Kidney epithelial cell (primary cell): Measurements from ENCODE around the gene CD300C. TPM values are rescaled to one million over a fixed set of nuclear protein-coding genes. Genes with fewer than 3 reads are reported as not detected.

Source experiments
- DNase-seq: peaks from one replicate; pipeline ENCODE4 v3.0.0-alpha.2; 2010; ENCODE audit warnings: low read depth
- H3K27me3 ChIP-seq: 2 replicates; pipeline ENCODE4 v1.6.0; 2011; ENCODE audit warnings: low read length; ENCODE audit not compliant: control insufficient read depth, insufficient read depth
- H3K36me3 ChIP-seq: 2 replicates; pipeline ENCODE4 v1.5.1; 2011; ENCODE audit warnings: low read length; ENCODE audit not compliant: control insufficient read depth, insufficient read depth
- H3K4me3 ChIP-seq: 2 replicates; pipeline ENCODE4 v1.5.1; 2011; ENCODE audit warnings: low read depth, mild to moderate bottlenecking, control low read depth, low read length
- total RNA-seq: library from RNA; depleted of rRNA; stranded (reverse); fragments of >200 nt; gene quantifications from 2 replicates; pipeline ENCODE4 v1.2.3, GENCODE V29; 2015
- TF ChIP-seq, protein P1 (sequence below): IDR thresholded peaks from 2 replicates; pipeline ENCODE4 v1.5.1; 2011; ENCODE audit warnings: mild to moderate bottlenecking, moderate library complexity, low read length, control low read depth, inconsistent platforms; ENCODE audit not compliant: insufficient read depth, poor library complexity, severe bottlenecking

CD300C gene
- total RNA-seq, 1 donor from 2014 or later = not detected

DNA sequence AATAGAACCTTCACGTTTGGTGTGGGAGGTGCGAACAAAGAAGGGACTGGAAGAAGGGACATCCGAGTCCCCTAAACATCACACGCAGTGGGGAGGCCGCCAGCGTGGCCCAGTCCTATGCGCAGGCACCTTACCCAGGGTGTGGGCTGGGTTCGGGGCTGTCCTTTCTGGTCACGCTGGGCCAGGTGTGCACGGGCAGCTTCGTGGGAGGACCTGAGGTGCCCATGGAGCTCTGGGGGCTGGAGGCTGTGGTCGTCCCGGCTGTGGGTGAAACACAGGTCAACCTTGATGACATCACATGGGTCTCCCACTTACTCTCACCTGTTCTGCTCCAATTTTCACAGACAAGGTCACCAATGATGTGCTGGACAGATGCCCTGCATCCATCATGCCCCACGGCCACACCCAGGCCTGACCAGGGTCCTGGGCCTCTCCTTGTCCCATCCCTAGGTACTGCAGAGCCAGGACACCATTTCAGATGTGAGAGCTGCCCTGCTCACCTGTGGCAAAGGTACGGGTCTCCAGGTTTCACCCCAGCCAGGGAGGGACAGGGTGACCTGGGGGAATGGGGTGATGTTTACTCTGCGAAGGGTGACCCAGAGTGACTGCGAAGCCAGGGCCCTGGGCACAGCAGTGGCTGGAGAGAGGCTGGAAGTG lies 3.1 kb downstream of the CD300C start:
- no peaks in the 10 kb centered on the region for H3K27me3 ChIP-seq
- no peak overlapping the region for H3K4me3 ChIP-seq
- H3K36me3 ChIP-seq = no peaks in the 10 kb centered on the region
- no peak for DNase-seq
- TF ChIP-seq, protein P1, sequence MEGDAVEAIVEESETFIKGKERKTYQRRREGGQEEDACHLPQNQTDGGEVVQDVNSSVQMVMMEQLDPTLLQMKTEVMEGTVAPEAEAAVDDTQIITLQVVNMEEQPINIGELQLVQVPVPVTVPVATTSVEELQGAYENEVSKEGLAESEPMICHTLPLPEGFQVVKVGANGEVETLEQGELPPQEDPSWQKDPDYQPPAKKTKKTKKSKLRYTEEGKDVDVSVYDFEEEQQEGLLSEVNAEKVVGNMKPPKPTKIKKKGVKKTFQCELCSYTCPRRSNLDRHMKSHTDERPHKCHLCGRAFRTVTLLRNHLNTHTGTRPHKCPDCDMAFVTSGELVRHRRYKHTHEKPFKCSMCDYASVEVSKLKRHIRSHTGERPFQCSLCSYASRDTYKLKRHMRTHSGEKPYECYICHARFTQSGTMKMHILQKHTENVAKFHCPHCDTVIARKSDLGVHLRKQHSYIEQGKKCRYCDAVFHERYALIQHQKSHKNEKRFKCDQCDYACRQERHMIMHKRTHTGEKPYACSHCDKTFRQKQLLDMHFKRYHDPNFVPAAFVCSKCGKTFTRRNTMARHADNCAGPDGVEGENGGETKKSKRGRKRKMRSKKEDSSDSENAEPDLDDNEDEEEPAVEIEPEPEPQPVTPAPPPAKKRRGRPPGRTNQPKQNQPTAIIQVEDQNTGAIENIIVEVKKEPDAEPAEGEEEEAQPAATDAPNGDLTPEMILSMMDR = no peak

DNA sequence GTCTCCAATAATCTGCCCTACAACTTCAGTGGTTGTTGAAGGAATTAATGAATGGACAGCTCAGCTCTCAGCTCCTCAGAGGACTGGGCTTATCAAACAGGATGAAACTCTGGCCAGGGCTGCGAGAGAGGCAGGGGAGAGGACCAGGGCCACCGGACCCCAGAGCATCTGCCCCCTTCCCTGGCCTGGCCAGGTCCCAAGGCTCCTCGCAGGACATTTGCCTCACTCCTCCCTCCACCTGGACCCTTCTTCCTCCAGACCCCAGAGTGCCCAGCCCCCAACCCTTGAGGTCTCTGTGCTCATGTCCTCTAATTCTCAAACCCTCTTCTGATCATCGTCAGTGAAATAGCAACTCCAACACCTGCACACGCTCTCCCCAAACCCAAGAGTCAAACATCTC lies 3.7 kb downstream of the CD300C start:
- no peak for DNase-seq
- Histone ChIP-seq H3K27me3 (no peaks in the 10 kb centered on the region), H3K4me3 (no peak overlapping the region), H3K36me3 (no peaks in the 10 kb centered on the region)
- TF ChIP-seq, protein P1 = no peak

DNA sequence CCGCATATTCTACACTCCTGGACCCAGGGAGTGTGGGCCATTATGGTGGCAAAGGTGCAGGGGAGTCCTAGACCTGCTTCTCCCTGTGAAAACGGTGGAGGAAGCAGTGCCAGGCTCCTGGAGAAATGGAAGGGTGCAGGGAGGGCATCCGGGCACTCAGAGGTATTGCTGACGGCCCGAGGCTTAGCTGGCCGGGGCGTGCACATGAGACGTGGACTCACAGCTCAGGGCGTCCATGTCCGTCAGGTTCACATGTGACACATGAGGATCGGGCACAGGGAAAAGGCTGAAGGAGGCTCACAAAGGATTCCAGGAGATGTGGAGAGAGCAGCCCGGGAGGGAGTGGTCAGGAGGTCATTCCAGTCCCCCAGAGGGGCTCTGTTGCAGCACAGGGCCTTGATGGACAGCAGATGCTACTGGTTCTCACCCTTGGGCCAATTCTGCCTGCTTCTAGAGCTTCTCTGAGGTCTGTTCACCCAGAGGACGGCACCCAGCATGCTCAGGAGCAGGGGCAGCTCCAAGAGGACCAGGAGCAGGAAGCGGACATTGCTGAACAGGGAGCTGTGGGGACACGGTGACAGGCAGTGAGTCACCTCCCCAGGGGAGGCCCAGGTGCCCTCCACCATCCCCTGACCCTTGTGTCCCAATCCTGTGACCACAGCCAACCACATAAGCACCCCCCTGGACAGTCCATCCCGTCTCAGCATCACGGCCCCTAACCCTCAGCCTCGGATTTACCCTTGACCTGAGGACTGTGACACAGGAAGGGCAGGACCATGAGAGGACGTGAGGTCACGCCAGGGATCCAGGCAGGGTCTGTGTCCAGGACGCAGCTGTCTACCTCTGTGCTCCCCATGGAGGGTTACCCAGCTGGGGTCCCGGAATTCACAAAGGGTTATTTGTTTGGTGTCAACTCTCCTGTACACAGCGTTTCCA lies 4.5 kb downstream of the CD300C start:
- TF ChIP-seq, protein P1 = no peak
- no peak for DNase-seq
- Histone ChIP-seq H3K27me3 (no peaks in the 10 kb centered on the region), H3K4me3 (no peak overlapping the region), H3K36me3 (no peaks in the 10 kb centered on the region)

DNA sequence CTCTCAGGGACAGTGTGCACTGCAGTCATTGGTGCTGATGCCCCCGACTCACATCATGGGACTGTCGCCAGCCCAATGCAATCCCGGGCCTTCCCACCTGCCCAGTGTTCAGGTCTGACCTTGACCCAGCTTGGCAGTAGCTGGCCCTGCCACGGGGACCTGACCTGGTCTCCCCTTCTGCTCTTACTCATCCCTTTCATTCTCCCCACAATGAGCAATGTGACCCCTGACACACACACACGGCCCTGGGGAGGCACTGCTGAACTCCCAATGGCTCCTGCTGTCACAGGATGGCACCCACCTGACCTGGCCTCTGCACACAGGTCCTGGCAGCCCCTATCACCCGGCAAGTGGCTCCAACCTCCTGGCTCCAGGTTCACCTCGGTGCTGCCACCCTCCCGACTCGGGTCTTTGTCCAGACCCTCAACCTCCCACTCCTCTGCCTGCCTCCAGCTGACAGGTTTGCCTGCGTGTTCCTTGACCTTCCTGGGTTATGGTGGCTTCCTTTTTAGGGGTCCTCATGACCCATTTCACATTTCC lies 6.6 kb downstream of the CD300C start:
- Histone ChIP-seq H3K27me3 (no peaks in the 10 kb centered on the region), H3K4me3 (no peak overlapping the region), H3K36me3 (no peaks in the 10 kb centered on the region)
- TF ChIP-seq, protein P1 = no peak
- DNase-seq = no peak

DNA sequence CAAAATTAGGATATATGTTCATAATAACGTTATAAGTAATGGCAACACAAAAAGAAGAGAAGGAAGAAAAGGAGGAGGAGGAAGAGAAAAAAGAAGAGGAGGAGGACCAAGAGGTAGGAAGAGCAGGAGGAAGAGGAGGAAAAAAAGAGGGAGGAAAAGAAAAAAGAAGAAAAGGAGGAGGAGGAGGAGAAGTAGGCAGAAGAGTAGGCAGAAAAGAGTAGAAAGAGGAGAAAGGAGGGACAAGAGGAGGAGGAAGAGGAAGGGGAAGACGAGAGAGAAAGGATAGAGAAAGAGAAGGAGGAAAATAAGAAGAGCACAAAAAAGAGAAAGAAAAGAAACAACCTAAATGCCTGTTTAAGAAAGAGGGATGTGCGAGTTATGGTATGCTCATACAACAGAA lies 9.0 kb downstream of the CD300C start:
- H3K27me3 ChIP-seq = no peaks in the 10 kb centered on the region
- no peaks in the 10 kb centered on the region for H3K36me3 ChIP-seq
- H3K4me3 ChIP-seq = no peak overlapping the region
- no peak for DNase-seq
- TF ChIP-seq, protein P1 = no peak
